ENCODE data around the gene FRMPD4. TPM values are rescaled to one million over a fixed set of nuclear protein-coding genes. Genes with fewer than 3 reads are reported as not detected.

FRMPD4 gene
- total RNA-seq, 1 donor from 2014 or later: 0.79 TPM

DNA sequence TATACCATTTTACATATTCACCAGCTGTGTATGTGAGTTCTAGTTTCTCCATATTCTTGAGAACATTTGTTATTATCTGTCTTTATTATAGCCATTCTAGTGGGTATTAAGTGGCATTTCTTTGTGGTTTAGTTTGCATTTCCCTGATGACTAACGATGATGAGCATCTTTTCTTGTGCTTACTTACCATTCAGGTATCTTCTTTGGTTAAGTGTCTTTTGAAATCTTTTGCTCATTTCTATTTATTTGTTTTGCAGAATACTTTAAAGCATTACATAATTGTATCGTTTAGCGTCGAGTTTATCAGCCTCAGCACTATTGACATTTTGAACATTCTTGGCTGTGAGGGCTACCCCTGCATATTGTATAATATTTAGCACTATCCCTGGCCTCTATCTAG is 85.4 kb downstream of the FRMPD4 start:
- FAIRE-seq (no peak), DNase-seq (ENCODE audit: low read depth) (peak; percentile 84)

GRCh38 chrX:12225107-12225506 is 86.8 kb downstream of the FRMPD4 start:
- H3K36me3 ChIP-seq (ENCODE audit: control insufficient read depth, insufficient read depth, low read length): no peaks in the 10 kb centered on the region
- DNase-seq (ENCODE audit: low read depth): no peak
- H3K4me3 ChIP-seq (ENCODE audit: low read depth, low read length): no peak overlapping the region
- FAIRE-seq: no peak
- no peak for TF ChIP-seq CTCF (IDR thresholded peaks at IDR 0.05; ENCODE audit: insufficient read depth, low read length, severe bottlenecking)
- H3K27me3 ChIP-seq (ENCODE audit: control insufficient read depth, insufficient read depth, low read length): no peaks in the 10 kb centered on the region

More for the DNA sequence above, 85.4 kb downstream of the FRMPD4 start:
- Histone ChIP-seq H3K36me3 (ENCODE audit: control insufficient read depth, insufficient read depth, low read length) (no peaks in the 10 kb centered on the region), H3K27me3 (ENCODE audit: control insufficient read depth, insufficient read depth, low read length) (no peaks in the 10 kb centered on the region), H3K4me3 (ENCODE audit: low read depth, low read length) (no peak overlapping the region)
- TF ChIP-seq CTCF (IDR thresholded peaks at IDR 0.05; ENCODE audit: insufficient read depth, low read length, severe bottlenecking): no peak

DNA sequence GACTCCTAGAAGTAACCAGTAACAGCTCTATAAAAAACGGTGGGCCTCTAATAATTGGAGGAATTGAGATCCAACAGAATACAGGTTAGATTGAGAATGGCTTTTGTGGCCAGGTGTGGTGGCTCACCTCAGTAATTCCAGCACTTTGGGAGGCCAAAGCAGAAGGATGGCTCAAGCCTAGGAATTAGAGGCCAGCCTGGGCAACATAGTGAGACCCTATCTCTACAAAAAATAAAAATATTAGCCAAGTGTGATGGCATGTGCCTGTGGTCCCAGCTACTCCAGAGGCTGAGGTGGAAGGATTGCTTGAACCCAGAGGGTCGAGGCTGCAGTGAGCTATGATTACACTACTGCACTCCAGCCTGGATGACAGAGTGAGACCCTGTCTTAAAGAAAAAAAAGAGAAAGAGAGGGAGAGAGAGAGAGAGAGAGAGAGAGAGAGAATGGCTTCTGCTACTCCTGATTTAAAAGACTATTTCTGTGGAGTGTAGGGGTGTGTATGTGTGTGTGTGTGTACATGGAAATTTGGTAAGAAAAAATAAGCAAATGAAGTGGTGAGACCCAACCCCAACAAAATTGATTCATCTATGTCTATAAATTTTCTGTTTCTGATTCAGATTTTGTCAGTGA is 89.3 kb downstream of the FRMPD4 start:
- no peak for FAIRE-seq
- no peaks in the 10 kb centered on the region for H3K36me3 ChIP-seq (ENCODE audit: control insufficient read depth, insufficient read depth, low read length)
- DNase-seq (ENCODE audit: low read depth): no peak
- H3K27me3 ChIP-seq (ENCODE audit: control insufficient read depth, insufficient read depth, low read length): no peaks in the 10 kb centered on the region
- H3K4me3 ChIP-seq (ENCODE audit: low read depth, low read length): no peak overlapping the region
- no peak for TF ChIP-seq CTCF (IDR thresholded peaks at IDR 0.05; ENCODE audit: insufficient read depth, low read length, severe bottlenecking)

DNA sequence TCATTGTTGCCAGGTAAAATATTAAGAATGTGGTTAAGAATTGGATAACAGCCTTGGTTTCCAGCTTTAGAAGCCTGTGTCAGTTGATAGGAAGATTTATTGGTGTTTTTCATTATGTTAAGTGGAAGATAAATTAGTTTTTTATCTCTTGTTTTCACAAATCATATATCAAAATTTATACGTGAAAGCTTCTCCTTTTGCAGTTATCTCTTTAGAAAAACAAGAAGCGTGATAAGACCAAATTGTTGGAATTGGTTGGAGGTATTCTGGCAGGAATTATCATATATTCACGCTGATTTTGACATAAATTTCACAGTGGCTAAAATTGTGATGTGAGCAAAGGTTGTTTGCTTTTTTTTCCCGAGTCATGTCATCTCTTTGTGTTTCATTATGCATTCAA is 90.6 kb downstream of the FRMPD4 start:
- DNase-seq (ENCODE audit: low read depth): no peak
- no peak for FAIRE-seq
- Histone ChIP-seq H3K36me3 (ENCODE audit: control insufficient read depth, insufficient read depth, low read length) (no peaks in the 10 kb centered on the region), H3K27me3 (ENCODE audit: control insufficient read depth, insufficient read depth, low read length) (no peaks in the 10 kb centered on the region), H3K4me3 (ENCODE audit: low read depth, low read length) (no peak overlapping the region)
- TF ChIP-seq CTCF (IDR thresholded peaks at IDR 0.05; ENCODE audit: insufficient read depth, low read length, severe bottlenecking): no peak

GRCh38 chrX:12229986-12230385 is 91.7 kb downstream of the FRMPD4 start:
- FAIRE-seq (no peak), DNase-seq (ENCODE audit: low read depth) (no peak)
- Histone ChIP-seq H3K36me3 (ENCODE audit: control insufficient read depth, insufficient read depth, low read length) (no peaks in the 10 kb centered on the region), H3K4me3 (ENCODE audit: low read depth, low read length) (no peak overlapping the region), H3K27me3 (ENCODE audit: control insufficient read depth, insufficient read depth, low read length) (no peaks in the 10 kb centered on the region)
- no peak for TF ChIP-seq CTCF (IDR thresholded peaks at IDR 0.05; ENCODE audit: insufficient read depth, low read length, severe bottlenecking)

Data from bronchial epithelial cell (primary cell).